HEK293T (cell line): ENCODE results near the gene IRS1.

Experiments used
- FOXA1 ChIP-seq: fragments of 450-650 bp; IDR thresholded peaks from 2 replicates; pipeline ENCODE4 v1.6.1; 2016; ENCODE audit warnings: mild to moderate bottlenecking
- FOXM1 ChIP-seq: fragments of 450-650 bp; IDR thresholded peaks from 2 replicates; pipeline ENCODE4 v1.6.1; 2017; ENCODE audit warnings: mild to moderate bottlenecking, borderline replicate concordance
- ZNF384 ChIP-seq: fragments of 450-650 bp; IDR thresholded peaks from 2 replicates; pipeline ENCODE4 v1.6.1; 2016

GRCh38 chr2:226772389-226773179 lies 27.0 kb downstream of the IRS1 start:
- TF ChIP-seq FOXM1 (no peak), FOXA1 (no peak), ZNF384 (no peak)
